IPS-20b (cell line): ENCODE results near the gene COBLL1.
"Not testable (repeated sequence)": the region's sequence is repeated elsewhere in the genome, so short reads cannot be mapped to it uniquely, and the experiment has no call there.

ENCODE experiments used
- H3K27ac ChIP-seq: one replicate; pipeline ENCODE4 v1.5.1; 2013; ENCODE audit warnings: low read length
- H3K27me3 ChIP-seq: 2 replicates; pipeline ENCODE4 v1.6.1; 2013; ENCODE audit warnings: mild to moderate bottlenecking, low read length, inconsistent platforms; ENCODE audit not compliant: insufficient read depth
- H3K36me3 ChIP-seq: 2 replicates; pipeline ENCODE4 v1.6.1; 2013; ENCODE audit warnings: low read depth, mild to moderate bottlenecking, inconsistent platforms, low read length, moderate library complexity; ENCODE audit not compliant: insufficient read depth
- H3K4me1 ChIP-seq: 2 replicates; pipeline ENCODE4 v1.6.1; 2013; ENCODE audit warnings: mild to moderate bottlenecking, control low read depth, inconsistent platforms, low read length, moderate library complexity; ENCODE audit not compliant: insufficient read depth
- H3K4me3 ChIP-seq: 2 replicates; pipeline ENCODE4 v1.5.1; 2013; ENCODE audit warnings: mild to moderate bottlenecking, low read length, inconsistent platforms
- H3K9ac ChIP-seq: 2 replicates; pipeline ENCODE4 v1.6.1; 2013; ENCODE audit warnings: low read depth, mild to moderate bottlenecking, inconsistent platforms, low read length, moderate library complexity
- H3K9me3 ChIP-seq: 2 replicates; pipeline ENCODE4 v1.6.1; 2013; ENCODE audit warnings: mild to moderate bottlenecking, low read depth, low read length, inconsistent platforms; ENCODE audit not compliant: insufficient read depth

COBLL1 gene

GRCh38 chr2:164761737-164762460 lies 79.7 kb downstream of the COBLL1 start:
- Histone ChIP-seq H3K4me3 (no peak overlapping the region), H3K4me1 (no peaks in the 10 kb centered on the region), H3K9me3 (no peaks in the 10 kb centered on the region), H3K27ac (no peak overlapping the region), H3K9ac (no peak overlapping the region), H3K36me3 (no peaks in the 10 kb centered on the region), H3K27me3 (no peaks in the 10 kb centered on the region)

- H3K4me3 ChIP-seq, H3K9ac ChIP-seq, H3K27me3 ChIP-seq, H3K4me1 ChIP-seq, H3K27ac ChIP-seq, H3K36me3 ChIP-seq, H3K9me3 ChIP-seq: not testable (repeated sequence)
These were observed 80.4 kb downstream of the COBLL1 start for GRCh38 chr2:164761201-164761600.

GRCh38 chr2:164760179-164760578 lies 81.4 kb downstream of the COBLL1 start:
- no peak overlapping the region for H3K4me3 ChIP-seq
- H3K9me3 ChIP-seq, result no peaks in the 10 kb centered on the region
- no peaks in the 10 kb centered on the region for H3K4me1 ChIP-seq
- no peaks in the 10 kb centered on the region for H3K36me3 ChIP-seq
- H3K27ac ChIP-seq, result no peak overlapping the region
- no peaks in the 10 kb centered on the region for H3K27me3 ChIP-seq
- no peak overlapping the region for H3K9ac ChIP-seq

- no peak overlapping the region for H3K9ac ChIP-seq
- no peak overlapping the region for H3K4me3 ChIP-seq
- H3K4me1 ChIP-seq, result no peaks in the 10 kb centered on the region
- H3K27ac ChIP-seq, result no peak overlapping the region
- no peaks in the 10 kb centered on the region for H3K36me3 ChIP-seq
- no peaks in the 10 kb centered on the region for H3K27me3 ChIP-seq
- H3K9me3 ChIP-seq, result no peaks in the 10 kb centered on the region
These were observed 83.5 kb downstream of the COBLL1 start for GRCh38 chr2:164757934-164758695.

- Histone ChIP-seq H3K36me3 (no peaks in the 10 kb centered on the region), H3K9me3 (no peaks in the 10 kb centered on the region), H3K4me1 (no peaks in the 10 kb centered on the region), H3K9ac (no peak overlapping the region), H3K27ac (no peak overlapping the region), H3K4me3 (no peak overlapping the region), H3K27me3 (no peaks in the 10 kb centered on the region)
These were observed 84.8 kb downstream of the COBLL1 start for GRCh38 chr2:164756773-164757172.

- H3K9ac ChIP-seq, result no peak overlapping the region
These were observed 85.7 kb downstream of the COBLL1 start for GRCh38 chr2:164755952-164756351.

GRCh38 chr2:164754157-164755093 lies 87.2 kb downstream of the COBLL1 start:
- Histone ChIP-seq H3K27me3 (no peaks in the 10 kb centered on the region), H3K36me3 (no peaks in the 10 kb centered on the region), H3K9me3 (no peaks in the 10 kb centered on the region), H3K4me3 (no peak overlapping the region), H3K9ac (no peak overlapping the region), H3K4me1 (no peaks in the 10 kb centered on the region), H3K27ac (no peak overlapping the region)

More at GRCh38 chr2:164755952-164756351, 85.7 kb downstream of the COBLL1 start:
- no peaks in the 10 kb centered on the region for H3K4me1 ChIP-seq
- H3K36me3 ChIP-seq, result no peaks in the 10 kb centered on the region
- no peaks in the 10 kb centered on the region for H3K27me3 ChIP-seq
- no peaks in the 10 kb centered on the region for H3K9me3 ChIP-seq
- H3K27ac ChIP-seq, result no peak overlapping the region
- H3K4me3 ChIP-seq, result no peak overlapping the region

- no peak overlapping the region for H3K4me3 ChIP-seq
- H3K9me3 ChIP-seq, result no peaks in the 10 kb centered on the region
- H3K4me1 ChIP-seq, result no peaks in the 10 kb centered on the region
- H3K27me3 ChIP-seq, result no peaks in the 10 kb centered on the region
- no peak overlapping the region for H3K27ac ChIP-seq
- H3K9ac ChIP-seq, result no peak overlapping the region
- no peaks in the 10 kb centered on the region for H3K36me3 ChIP-seq
These were observed 88.7 kb downstream of the COBLL1 start for GRCh38 chr2:164752956-164753355.

- no peaks in the 10 kb centered on the region for H3K27me3 ChIP-seq
- no peaks in the 10 kb centered on the region for H3K36me3 ChIP-seq
- H3K9ac ChIP-seq, result no peak overlapping the region
- no peak overlapping the region for H3K4me3 ChIP-seq
- no peaks in the 10 kb centered on the region for H3K9me3 ChIP-seq
- H3K4me1 ChIP-seq, result 0 out of 2 replicates have a peak, but pooled peaks cover 6% of the 10 kb centered on the region
- no peak overlapping the region for H3K27ac ChIP-seq
These were observed 93.7 kb downstream of the COBLL1 start for GRCh38 chr2:164747783-164748433.

- no peak overlapping the region for H3K9ac ChIP-seq
- H3K27ac ChIP-seq, result no peak overlapping the region
- no peaks in the 10 kb centered on the region for H3K27me3 ChIP-seq
- 0 out of 2 replicates have a peak, but pooled peaks cover 6% of the 10 kb centered on the region for H3K4me1 ChIP-seq
- no peaks in the 10 kb centered on the region for H3K9me3 ChIP-seq
- H3K36me3 ChIP-seq, result no peaks in the 10 kb centered on the region
- no peak overlapping the region for H3K4me3 ChIP-seq
These were observed 94.5 kb downstream of the COBLL1 start for GRCh38 chr2:164747140-164747539.

GRCh38 chr2:164746713-164747112 lies 94.9 kb downstream of the COBLL1 start:
- H3K4me3 ChIP-seq, result no peak overlapping the region
- no peak overlapping the region for H3K27ac ChIP-seq
- no peaks in the 10 kb centered on the region for H3K36me3 ChIP-seq
- H3K9ac ChIP-seq, result no peak overlapping the region
- no peaks in the 10 kb centered on the region for H3K9me3 ChIP-seq
- H3K4me1 ChIP-seq, result 0 out of 2 replicates have a peak, but pooled peaks cover 6% of the 10 kb centered on the region
- no peaks in the 10 kb centered on the region for H3K27me3 ChIP-seq
